Mesendoderm (in vitro differentiated cells): ENCODE results near the gene TAF12.

Source experiments
- DNase-seq: peaks from one replicate; pipeline ENCODE4 v3.0.0; 2013
- H2AK5ac ChIP-seq: 2 replicates; pipeline ENCODE4 v1.6.1; 2013; ENCODE audit warnings: low read length, inconsistent platforms
- H2BK120ac ChIP-seq: 2 replicates; pipeline ENCODE4 v1.6.1; 2013; ENCODE audit warnings: low read depth, mild to moderate bottlenecking, low read length, moderate library complexity, mixed read lengths
- H2BK15ac ChIP-seq: replicated peaks from 2 replicates; pipeline ENCODE4 v1.6.1; 2013; ENCODE audit warnings: low read depth, mild to moderate bottlenecking, moderate library complexity
- H2BK5ac ChIP-seq: 2 replicates; pipeline ENCODE4 v1.6.1; 2013; ENCODE audit warnings: low read length, inconsistent platforms
- H3K18ac ChIP-seq: 2 replicates; pipeline ENCODE4 v1.6.1; 2013; ENCODE audit warnings: mild to moderate bottlenecking, low read length, mixed read lengths
- H3K23ac ChIP-seq: one replicate; pipeline ENCODE4 v1.6.1; 2013; ENCODE audit warnings: low read length
- H3K27ac ChIP-seq: 2 replicates; pipeline ENCODE4 v1.5.1; 2013; ENCODE audit warnings: low read depth, mild to moderate bottlenecking, inconsistent platforms, low read length, moderate library complexity
- H3K27me3 ChIP-seq: 2 replicates; pipeline ENCODE4 v1.6.1; 2013; ENCODE audit warnings: low read length, control low read depth, mild to moderate bottlenecking, inconsistent platforms; ENCODE audit not compliant: insufficient read depth, poor library complexity
- H3K36me3 ChIP-seq: 2 replicates; pipeline ENCODE4 v1.6.1; 2013; ENCODE audit warnings: low read length, inconsistent platforms; ENCODE audit not compliant: control insufficient read depth, insufficient read depth
- H3K4ac ChIP-seq: one replicate; pipeline ENCODE4 v1.6.1; 2013; ENCODE audit warnings: low read depth, mild to moderate bottlenecking, low read length, moderate library complexity
- H3K4me1 ChIP-seq: 2 replicates; pipeline ENCODE4 v1.6.1; 2013; ENCODE audit warnings: low read depth, low read length, inconsistent platforms; ENCODE audit not compliant: control insufficient read depth
- H3K4me2 ChIP-seq: 2 replicates; pipeline ENCODE4 v1.6.1; 2013; ENCODE audit warnings: low read length
- H3K4me3 ChIP-seq: 2 replicates; pipeline ENCODE4 v1.5.1; 2013; ENCODE audit warnings: mild to moderate bottlenecking, low read length
- H3K56ac ChIP-seq: one replicate; pipeline ENCODE4 v1.6.1; 2013; ENCODE audit warnings: low read length
- H3K79me1 ChIP-seq: 2 replicates; pipeline ENCODE4 v1.6.1; 2013; ENCODE audit warnings: low read length, inconsistent platforms
- H3K79me2 ChIP-seq: 2 replicates; pipeline ENCODE4 v1.6.1; 2013; ENCODE audit warnings: mild to moderate bottlenecking, low read length; ENCODE audit not compliant: control insufficient read depth, insufficient read depth
- H3K9ac ChIP-seq: 2 replicates; pipeline ENCODE4 v1.6.1; 2013; ENCODE audit warnings: low read length, inconsistent platforms
- H4K5ac ChIP-seq: one replicate; pipeline ENCODE4 v1.6.1; 2013; ENCODE audit warnings: low read length
- H4K8ac ChIP-seq: one replicate; pipeline ENCODE4 v1.6.1; 2013; ENCODE audit warnings: low read depth, mild to moderate bottlenecking, control low read depth, low read length, moderate library complexity
- whole genome bisulfite sequencing: extraction: QIAGEN DNeasy Blood & Tissue Kit; methylation state at CpG from one replicate; pipeline ENCODE4 v1.1.7; 2013; ENCODE audit warnings: low lambda C conversion rate, missing lambda C conversion rate; ENCODE audit not compliant: insufficient coverage; ENCODE audit errors: extremely low coverage; 5-methylcytosine and 5-hydroxymethylcytosine counted together

Gene TAF12

DNA sequence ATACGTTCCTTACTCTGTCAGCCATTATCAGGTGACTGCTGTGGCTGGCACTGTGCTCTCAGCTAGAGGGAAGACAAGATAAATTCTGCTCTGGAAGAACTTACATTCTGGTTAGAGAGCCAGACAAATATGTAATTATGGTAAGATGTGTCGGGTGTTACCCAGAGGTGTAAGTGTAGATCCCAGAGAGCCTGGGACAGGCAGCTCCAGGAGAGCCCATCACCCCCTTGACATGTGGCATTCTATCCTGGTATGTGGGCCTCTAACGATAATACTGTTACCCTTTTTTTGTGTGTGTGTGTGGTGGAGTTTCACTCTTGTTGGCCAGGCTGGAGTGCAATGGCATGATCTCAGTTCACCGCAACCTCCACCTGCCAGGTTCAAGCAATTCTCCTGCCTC, 71.0 kb downstream of the TAF12 start:
- Histone ChIP-seq H3K27ac (no peak overlapping the region), H4K8ac (no peak overlapping the region), H2BK15ac (no peak overlapping the region), H3K27me3 (no peaks in the 10 kb centered on the region), H3K4ac (no peak overlapping the region), H2BK120ac (no peak overlapping the region), H3K4me1 (no peaks in the 10 kb centered on the region), H2BK5ac (no peak overlapping the region), H3K23ac (no peak overlapping the region), H3K18ac (no peak overlapping the region), H3K9ac (no peak overlapping the region), H3K79me1 (no peaks in the 10 kb centered on the region), H3K36me3 (peaks cover 8% of the 10 kb centered on the region), H2AK5ac (no peak overlapping the region), H3K4me3 (no peak overlapping the region), H3K79me2 (no peaks in the 10 kb centered on the region), H3K56ac (no peak overlapping the region), H3K4me2 (no peak overlapping the region), H4K5ac (no peak overlapping the region)
- no peak for DNase-seq
- no CpG with 5 or more reads among the region's 4 CpGs for WGBS

DNA sequence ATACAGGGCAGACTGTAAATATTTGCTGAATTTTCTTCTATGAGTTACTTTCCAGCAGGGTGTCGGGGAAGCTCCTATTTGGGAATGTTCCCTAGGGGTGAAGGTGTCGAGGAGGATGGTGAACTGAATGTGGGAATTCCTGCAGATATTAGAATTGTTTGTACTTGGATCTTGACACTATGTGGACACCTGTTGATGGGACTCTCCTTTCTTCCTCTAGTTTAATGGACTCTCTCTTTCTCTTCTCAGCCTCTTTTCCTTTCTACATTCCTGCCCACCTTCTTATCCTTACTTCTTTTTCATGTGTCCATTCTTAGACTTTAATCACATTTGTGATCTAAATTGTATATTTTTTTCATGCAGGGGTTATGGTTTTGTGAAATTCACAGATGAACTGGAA, 75.9 kb downstream of the TAF12 start:
- Histone ChIP-seq H2BK5ac (no peak overlapping the region), H3K79me2 (no peaks in the 10 kb centered on the region), H2BK15ac (no peak overlapping the region), H3K56ac (no peak overlapping the region), H3K4me2 (no peak overlapping the region), H4K5ac (no peak overlapping the region), H3K4me3 (no peak overlapping the region), H3K79me1 (no peaks in the 10 kb centered on the region), H3K18ac (no peak overlapping the region), H3K4ac (no peak overlapping the region), H4K8ac (no peak overlapping the region), H3K36me3 (peaks cover 14% of the 10 kb centered on the region), H2BK120ac (no peak overlapping the region), H3K9ac (no peak overlapping the region), H3K27me3 (no peaks in the 10 kb centered on the region), H3K27ac (no peak overlapping the region), H3K4me1 (no peaks in the 10 kb centered on the region), H2AK5ac (no peak overlapping the region), H3K23ac (no peak overlapping the region)
- no CpG with 5 or more reads among the region's 2 CpGs for WGBS
- no peak for DNase-seq

DNA sequence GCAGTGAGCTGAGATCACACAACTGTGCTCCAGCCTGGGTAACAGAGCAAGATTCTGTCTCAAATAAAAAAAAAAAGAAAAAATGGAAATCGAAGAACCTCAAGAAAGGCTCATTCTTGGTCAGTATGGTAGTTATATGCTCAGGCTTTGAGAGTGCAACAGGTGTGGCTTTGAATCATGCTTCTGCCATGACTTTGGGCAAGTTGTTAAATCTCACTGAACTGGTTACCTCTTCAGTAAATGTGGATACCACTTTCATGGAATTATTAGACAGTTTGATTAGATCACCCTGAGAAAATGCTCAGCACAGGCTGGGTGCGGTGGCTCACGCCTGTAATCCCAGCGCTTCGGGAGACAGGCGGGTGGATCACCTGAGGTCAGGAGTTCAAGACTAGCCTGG, 77.1 kb downstream of the TAF12 start:
- no peaks in the 10 kb centered on the region for H3K79me1 ChIP-seq
- H3K27ac ChIP-seq = no peak overlapping the region
- peaks cover 17% of the 10 kb centered on the region for H3K36me3 ChIP-seq
- H3K9ac ChIP-seq = no peak overlapping the region
- no peak overlapping the region for H4K8ac ChIP-seq
- no peak overlapping the region for H2BK15ac ChIP-seq
- no peak overlapping the region for H4K5ac ChIP-seq
- H3K4me3 ChIP-seq = no peak overlapping the region
- no peak overlapping the region for H2BK120ac ChIP-seq
- H3K4me1 ChIP-seq = no peaks in the 10 kb centered on the region
- no peak overlapping the region for H2AK5ac ChIP-seq
- no peak overlapping the region for H3K23ac ChIP-seq
- DNase-seq = no peak
- no peaks in the 10 kb centered on the region for H3K79me2 ChIP-seq
- H3K27me3 ChIP-seq = no peaks in the 10 kb centered on the region
- H3K4me2 ChIP-seq = no peak overlapping the region
- no peak overlapping the region for H3K56ac ChIP-seq
- no CpG with 5 or more reads among the region's 6 CpGs for WGBS
- H3K4ac ChIP-seq = no peak overlapping the region
- no peak overlapping the region for H2BK5ac ChIP-seq
- no peak overlapping the region for H3K18ac ChIP-seq

DNA sequence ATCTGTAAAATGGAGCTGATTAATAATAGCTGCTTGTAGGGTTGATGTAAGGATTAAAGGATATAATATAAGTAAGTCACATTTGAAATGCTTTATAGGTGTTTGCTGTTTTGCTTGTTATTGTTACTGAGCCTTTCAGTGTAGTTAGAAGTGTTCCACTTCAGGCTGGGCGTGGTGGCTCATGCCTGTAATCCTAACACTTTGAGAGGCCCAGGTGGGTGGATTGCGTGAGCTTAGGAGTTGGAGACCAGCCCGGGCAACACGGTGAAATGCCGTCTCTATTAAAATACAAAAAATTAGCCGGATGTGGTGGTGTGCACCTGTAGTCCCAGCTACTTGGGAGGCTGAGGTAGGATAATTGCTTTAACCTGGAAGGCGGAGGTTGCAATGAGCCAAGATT, 77.8 kb downstream of the TAF12 start:
- Histone ChIP-seq H3K27ac (no peak overlapping the region), H3K79me2 (no peaks in the 10 kb centered on the region), H4K8ac (no peak overlapping the region), H4K5ac (no peak overlapping the region), H2AK5ac (no peak overlapping the region), H3K36me3 (peaks cover 18% of the 10 kb centered on the region), H3K4me2 (no peak overlapping the region), H3K23ac (no peak overlapping the region), H3K18ac (no peak overlapping the region), H3K4ac (no peak overlapping the region), H2BK15ac (no peak overlapping the region), H3K56ac (no peak overlapping the region), H3K27me3 (no peaks in the 10 kb centered on the region), H3K79me1 (no peaks in the 10 kb centered on the region), H3K4me3 (no peak overlapping the region), H2BK5ac (no peak overlapping the region), H3K9ac (no peak overlapping the region), H2BK120ac (no peak overlapping the region), H3K4me1 (no peaks in the 10 kb centered on the region)
- WGBS = no CpG with 5 or more reads among the region's 7 CpGs
- DNase-seq = no peak

DNA sequence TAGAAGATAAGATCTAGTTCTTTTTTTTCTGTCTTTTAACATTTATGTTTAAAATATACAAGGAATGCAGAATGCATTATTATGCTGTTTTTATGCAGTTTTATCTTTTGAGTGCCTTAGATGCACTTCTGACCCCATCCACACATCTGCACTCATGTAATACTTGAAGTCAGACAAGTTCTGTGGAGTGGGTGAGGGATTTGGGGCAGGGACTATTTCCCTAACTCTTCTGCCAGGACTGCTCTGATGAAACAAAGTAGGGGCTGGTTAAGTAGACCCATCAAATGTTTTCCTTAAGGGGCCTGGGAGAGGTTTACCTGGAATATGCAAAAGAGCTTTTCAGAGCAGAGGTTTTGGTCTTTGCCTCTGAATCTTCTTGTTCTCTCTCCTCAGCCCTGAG, 78.6 kb downstream of the TAF12 start:
- Histone ChIP-seq H3K36me3 (peaks cover 18% of the 10 kb centered on the region), H3K4ac (no peak overlapping the region)

DNA sequence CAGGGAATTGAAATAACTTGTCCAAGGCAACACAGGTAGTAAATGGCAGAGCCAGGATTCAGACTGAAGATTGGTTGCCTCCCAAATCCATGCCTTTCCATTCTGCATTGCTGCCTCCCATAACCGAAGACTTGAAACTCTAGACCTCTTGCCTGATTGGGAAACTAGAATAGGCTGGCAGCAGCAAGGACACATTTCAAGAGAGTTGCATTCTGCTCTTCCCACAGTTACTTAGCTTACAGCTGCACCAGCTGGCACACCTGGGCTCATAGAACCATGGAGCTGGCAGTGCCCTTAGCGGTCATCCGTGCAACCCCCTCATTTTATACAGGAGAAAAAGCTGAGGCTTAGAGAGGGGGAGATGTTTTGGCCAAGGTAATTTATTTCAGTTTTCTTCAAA, 82.0 kb downstream of the TAF12 start:
- Histone ChIP-seq H3K4me2 (no peak overlapping the region), H3K9ac (no peak overlapping the region), H2BK5ac (no peak overlapping the region), H2AK5ac (no peak overlapping the region), H3K79me2 (no peaks in the 10 kb centered on the region), H3K4me1 (no peaks in the 10 kb centered on the region), H3K79me1 (no peaks in the 10 kb centered on the region), H3K23ac (no peak overlapping the region), H4K5ac (no peak overlapping the region), H3K18ac (no peak overlapping the region), H4K8ac (no peak overlapping the region), H3K36me3 (peaks cover 12% of the 10 kb centered on the region), H3K56ac (no peak overlapping the region), H3K4me3 (no peak overlapping the region), H2BK120ac (no peak overlapping the region), H2BK15ac (no peak overlapping the region), H3K4ac (no peak overlapping the region), H3K27ac (no peak overlapping the region), H3K27me3 (no peaks in the 10 kb centered on the region)
- WGBS = no CpG with 5 or more reads among the region's 3 CpGs
- DNase-seq = no peak

More for the DNA sequence above, 78.6 kb downstream of the TAF12 start:
- Histone ChIP-seq H3K4me1 (no peaks in the 10 kb centered on the region), H3K79me2 (no peaks in the 10 kb centered on the region), H2BK5ac (no peak overlapping the region), H3K4me2 (no peak overlapping the region), H4K5ac (no peak overlapping the region), H2AK5ac (no peak overlapping the region), H3K18ac (no peak overlapping the region), H3K79me1 (no peaks in the 10 kb centered on the region), H4K8ac (no peak overlapping the region), H3K23ac (no peak overlapping the region), H3K27me3 (no peaks in the 10 kb centered on the region), H3K9ac (no peak overlapping the region), H2BK15ac (no peak overlapping the region), H3K56ac (no peak overlapping the region), H2BK120ac (no peak overlapping the region), H3K4me3 (no peak overlapping the region), H3K27ac (no peak overlapping the region)
- no peak for DNase-seq
